Measurements from ENCODE around the gene OBSCN. TPM values are rescaled to one million over a fixed set of nuclear protein-coding genes. Genes with fewer than 3 reads are reported as not detected.

Gene OBSCN
- total RNA-seq, 1 donor, result 13.0 TPM

GRCh38 chr1:228344631-228345072, 136.8 kb downstream of the OBSCN start:
- TF ChIP-seq CTCF (IDR thresholded peaks at IDR 0.05; ENCODE audit: insufficient read depth, low read depth, low read length), result no peak
- DNase-seq (ENCODE audit: low read depth), result no peak
- H3K4me3 ChIP-seq (ENCODE audit: low read depth, low read length), result no peak overlapping the region

GRCh38 chr1:228345201-228345930, 137.5 kb downstream of the OBSCN start:
- no peak for TF ChIP-seq CTCF (IDR thresholded peaks at IDR 0.05; ENCODE audit: insufficient read depth, low read depth, low read length)
- H3K4me3 ChIP-seq (ENCODE audit: low read depth, low read length), result no peak overlapping the region
- DNase-seq (ENCODE audit: low read depth), result no peak

GRCh38 chr1:228346731-228347130, 138.9 kb downstream of the OBSCN start:
- DNase-seq (ENCODE audit: low read depth), result no peak
- TF ChIP-seq CTCF (IDR thresholded peaks at IDR 0.05; ENCODE audit: insufficient read depth, low read depth, low read length), result no peak
- no peak overlapping the region for H3K4me3 ChIP-seq (ENCODE audit: low read depth, low read length)

- no peak for DNase-seq (ENCODE audit: low read depth)
- TF ChIP-seq CTCF (IDR thresholded peaks at IDR 0.05; ENCODE audit: insufficient read depth, low read depth, low read length), result no peak
These were observed 139.3 kb downstream of the OBSCN start for GRCh38 chr1:228347181-228347580.

GRCh38 chr1:228348708-228349467, 141.0 kb downstream of the OBSCN start:
- TF ChIP-seq CTCF (IDR thresholded peaks at IDR 0.05; ENCODE audit: insufficient read depth, low read depth, low read length), result no peak
- H3K4me3 ChIP-seq (ENCODE audit: low read depth, low read length), result no peak overlapping the region
- DNase-seq (ENCODE audit: low read depth), result no peak

More at GRCh38 chr1:228347181-228347580, 139.3 kb downstream of the OBSCN start:
- no peak overlapping the region for H3K4me3 ChIP-seq (ENCODE audit: low read depth, low read length)

- TF ChIP-seq CTCF (IDR thresholded peaks at IDR 0.05; ENCODE audit: insufficient read depth, low read depth, low read length), result no peak
- H3K4me3 ChIP-seq (ENCODE audit: low read depth, low read length), result no peak overlapping the region
- DNase-seq (ENCODE audit: low read depth), result no peak
These were observed 141.9 kb downstream of the OBSCN start for GRCh38 chr1:228349701-228350171.
